ENCODE measurements around the gene MAPK8IP2. TPM values are rescaled to one million over a fixed set of nuclear protein-coding genes. Genes with fewer than 3 reads are reported as not detected.

MAPK8IP2 gene
- total and polyA plus RNA-seq, 2 of the 13 experiments (the other 11 are each of a cell fraction or from before 2014, with no cell fraction given) = 1.3 to 2.6 TPM

- TF ChIP-seq HNF1A (IDR thresholded peaks at IDR 0.05; ENCODE audit: low read depth) (no peak), HNF1A (CRISPR knock-in tag; IDR thresholded peaks at IDR 0.05; ENCODE audit: borderline replicate concordance) (no peak), SRF (IDR thresholded peaks at IDR 0.05; ENCODE audit: low read depth, low read length) (no peak), ZNF44 (CRISPR knock-in tag; IDR thresholded peaks at IDR 0.05) (no peak), EEA1 (CRISPR knock-in tag; IDR thresholded peaks at IDR 0.05; ENCODE audit: borderline replicate concordance) (no peak), MTA3 (CRISPR knock-in tag; IDR thresholded peaks at IDR 0.05) (no peak), KDM5B (CRISPR knock-in tag; IDR thresholded peaks at IDR 0.05; ENCODE audit: borderline replicate concordance) (no peak), TARDBP (CRISPR knock-in tag; IDR thresholded peaks at IDR 0.05) (peak; percentile 72), ZNF501 (CRISPR knock-in tag; IDR thresholded peaks at IDR 0.05) (no peak), NRL (CRISPR knock-in tag; IDR thresholded peaks at IDR 0.05; ENCODE audit: borderline replicate concordance) (0 out of 2 replicates have a peak, but pooled peaks have one; percentile 56), NR0B2 (CRISPR knock-in tag; IDR thresholded peaks at IDR 0.05) (no peak), ZC3H4 (CRISPR knock-in tag; IDR thresholded peaks at IDR 0.05; ENCODE audit: borderline replicate concordance) (no peak), PRDM15 (CRISPR knock-in tag; IDR thresholded peaks at IDR 0.05) (no peak), ZNF792 (CRISPR knock-in tag; IDR thresholded peaks at IDR 0.05) (no peak), ATF1 (CRISPR knock-in tag; IDR thresholded peaks at IDR 0.05) (no peak), PAX8 (CRISPR knock-in tag; IDR thresholded peaks at IDR 0.05; ENCODE audit: borderline replicate concordance) (0 out of 2 replicates have a peak, but pooled peaks have one; percentile 7), ZNF629 (CRISPR knock-in tag; conservative IDR thresholded peaks at IDR 0.05) (no peak), ZNF264 (CRISPR knock-in tag; IDR thresholded peaks at IDR 0.05) (no peak)
Measured at GRCh38 chr22:50628543-50629134, 28.0 kb downstream of the MAPK8IP2 start (continued).
